OCI-LY3 (cell line): ENCODE data around the gene LETMD1.

Experiments
- CTCF ChIP-seq: fragments of 200-600, 300-600 bp; sonication (generic); IDR thresholded peaks from 2 replicates; pipeline ENCODE4 v1.5.1; 2014; ENCODE audit warnings: antibody characterized with exemption, low read length, low read depth
- EZH2phosphoT487 ChIP-seq: fragments of 200-600 bp; shearing (Covaris generic); IDR thresholded peaks from 2 replicates; pipeline ENCODE4 v1.6.1; 2018; ENCODE audit warnings: antibody characterized with exemption, mixed run types, low read depth

- TF ChIP-seq CTCF (no peak), EZH2phosphoT487 (no peak)
These were observed 20.7 kb upstream of the LETMD1 start for GRCh38 chr12:51027342-51027835.
